Left lung (tissue), 10 donors: ENCODE results near the gene RNF167. TPM values are rescaled to one million over a fixed set of nuclear protein-coding genes. Genes with fewer than 3 reads are reported as not detected.

Experiments used
- ATAC-seq: fragments of 200-7000 bp; cut with Tn5 transposase; one replicate; pipeline ENCODE4 v1.9.1; 2020; ENCODE audit warnings: moderate library complexity
- DNase-seq, 4 donors: peaks; one replicate each; pipeline ENCODE4 v3.0.0-alpha.2; 2013 to 2020
- H3K27ac ChIP-seq, 2 donors: fragments of 200-600 bp; sonication (generic) in 1 of 2; one replicate each; pipeline versions ENCODE4 v1.5.0 to v1.8.0; 2020 to 2021
- H3K27me3 ChIP-seq, 2 donors: fragments of 200-600 bp; sonication (generic) in 1 of 2; one replicate each; pipeline versions ENCODE4 v1.5.0 to v1.8.0; 2020 to 2021
- H3K36me3 ChIP-seq, 2 donors: fragments of 200-600 bp; sonication (generic) in 1 of 2; one replicate each; pipeline versions ENCODE4 v1.5.0 to v1.8.0; 2020 to 2021
- H3K4me1 ChIP-seq, 2 donors: fragments of 200-600 bp; one replicate each; pipeline ENCODE4 v1.8.0; 2021
- H3K4me3 ChIP-seq, 2 donors: fragments of 200-600 bp; sonication (generic) in 1 of 2; one replicate each; pipeline versions ENCODE4 v1.5.0 to v1.8.0; 2020 to 2021; ENCODE audit warnings: mild to moderate bottlenecking in 1 of 2
- H3K9me3 ChIP-seq, 2 donors: fragments of 200-600 bp; sonication (generic) in 1 of 2; one replicate each; pipeline versions ENCODE4 v1.5.0 to v1.8.0; 2020 to 2021
- CTCF ChIP-seq, 2 donors: fragments of 200-600 bp; sonication (generic) in 1 of 2; IDR thresholded peaks; one replicate each; pipeline versions ENCODE4 v1.5.0 to v1.8.0; 2021; ENCODE audit warnings: antibody characterized with exemption in 2 of 2
- intact Hi-C, 2 donors: fragments of 100-400 bp; cut with DNase I; formaldehyde crosslinking; loops; one replicate each; pipeline versions ENCODE4 v1.11.2 to v1.14.2; 2022
- polyA plus RNA-seq, 6 donors: library from polyadenylated mRNA; unstranded; fragments of 120-200 nt; gene quantifications; one replicate each; pipeline ENCODE4 v1.2.1, GENCODE V29; 2013; ENCODE audit not compliant: insufficient read length in 6 of 6
- total RNA-seq, 2 donors: library from RNA; stranded (reverse); fragmentation: NEBNext Ultra II Directional; extraction: Animal tissue kit (Norgen Biotek cat#: 25700); gene quantifications; one replicate each; pipeline ENCODE4 v1.2.1, GENCODE V29; 2021
- donor health status: DM: no; HTN: yes; CAD: no.
- donor health status: DM: no; HTN: no; CAD: no.

RNF167 gene
- total and polyA plus RNA-seq, 8 donors = 101 to 126 (median 117) TPM

- DNase-seq = peak in 1 of 4 donors; percentile 57
- Histone ChIP-seq H3K27ac (no peak overlapping the region), H3K9me3 (no peaks in the 10 kb centered on the region), H3K4me1 (no peaks in the 10 kb centered on the region), H3K36me3 (peaks cover 0 to 93% of the 10 kb centered on the region in 2 donors), H3K27me3 (no peaks in the 10 kb centered on the region), H3K4me3 (no peak overlapping the region)
- TF ChIP-seq CTCF (IDR thresholded peaks at IDR 0.05) = no peak
- ATAC-seq = no peak
- intact Hi-C loops = loop anchor here in 1 of 2 donors (5.0 to 10.0 kb wide), 2 partner anchors 101 to 188 kb away; partner anchors contain the start of gene PELP1
Observed at GRCh38 chr17:4893272-4893671, 46.8 kb upstream of the RNF167 start.

- intact Hi-C loops = loop anchor here in 1 of 2 donors (5.0 to 10.0 kb wide), 2 partner anchors 102 to 189 kb away; partner anchors contain the start of gene PELP1
- DNase-seq = peak in 1 of 4 donors; percentile 69
- no peaks in the 10 kb centered on the region for H3K9me3 ChIP-seq
- H3K27me3 ChIP-seq = peaks cover 0 to under 1% of the 10 kb centered on the region in 2 donors
- no peak for ATAC-seq
- H3K27ac ChIP-seq = no peak overlapping the region
- no peak overlapping the region for H3K4me3 ChIP-seq
- H3K4me1 ChIP-seq = peaks cover 0 to 5% of the 10 kb centered on the region in 2 donors
- TF ChIP-seq CTCF (IDR thresholded peaks at IDR 0.05) = no peak
- peaks cover 0 to 87% of the 10 kb centered on the region in 2 donors for H3K36me3 ChIP-seq
Observed at GRCh38 chr17:4893721-4894560, 46.1 kb upstream of the RNF167 start.

- H3K27me3 ChIP-seq = peaks cover 0 to 12% of the 10 kb centered on the region in 2 donors
- DNase-seq (peak in 1 of 4 donors; percentile 65), ATAC-seq (no peak)
- H3K9me3 ChIP-seq = no peaks in the 10 kb centered on the region
- intact Hi-C loops = loop anchor here in 1 of 2 donors (10.0 kb wide), 1 partner anchor 190 kb away; the partner anchor contains the start of gene PELP1
- no peak overlapping the region for H3K27ac ChIP-seq
- H3K4me1 ChIP-seq = peaks cover 5 to 15% of the 10 kb centered on the region in 2 donors
- no peak for TF ChIP-seq CTCF (IDR thresholded peaks at IDR 0.05)
- no peak overlapping the region for H3K4me3 ChIP-seq
- peaks cover 0 to 75% of the 10 kb centered on the region in 2 donors for H3K36me3 ChIP-seq
Observed at GRCh38 chr17:4895121-4895520, 44.9 kb upstream of the RNF167 start.

- H3K9me3 ChIP-seq = no peaks in the 10 kb centered on the region
- DNase-seq (peak in 1 of 4 donors; percentile 74), ATAC-seq (no peak)
- H3K27me3 ChIP-seq = peaks cover 0 to 19% of the 10 kb centered on the region in 2 donors
- H3K36me3 ChIP-seq = peaks cover 0 to 68% of the 10 kb centered on the region in 2 donors
- H3K27ac ChIP-seq = no peak overlapping the region
- H3K4me3 ChIP-seq = no peak overlapping the region
- intact Hi-C loops = loop anchor here in 1 of 2 donors (10.0 kb wide), 1 partner anchor 191 kb away; the partner anchor contains the start of gene PELP1
- peaks cover 6 to 22% of the 10 kb centered on the region in 2 donors for H3K4me1 ChIP-seq
- TF ChIP-seq CTCF (IDR thresholded peaks at IDR 0.05) = no peak
Observed at GRCh38 chr17:4895657-4896331, 44.3 kb upstream of the RNF167 start.
